Measurements from ENCODE around the gene STK39.

The STK39 gene

GRCh38 chr2:168208652-168209051 lies 38.7 kb downstream of the STK39 start:
- no peak for DNase-seq (ENCODE audit: low read depth)

GRCh38 chr2:168207851-168208250 lies 39.5 kb downstream of the STK39 start:
- DNase-seq (ENCODE audit: low read depth), result no peak

GRCh38 chr2:168203762-168204693 lies 43.4 kb downstream of the STK39 start:
- no peak for DNase-seq (ENCODE audit: low read depth)

- no peak for DNase-seq (ENCODE audit: low read depth)
Measured at GRCh38 chr2:168201584-168202116, 45.7 kb downstream of the STK39 start.

GRCh38 chr2:168200930-168201583 lies 46.3 kb downstream of the STK39 start:
- DNase-seq (ENCODE audit: low read depth), result no peak

GRCh38 chr2:168198476-168199207 lies 48.8 kb downstream of the STK39 start:
- no peak for DNase-seq (ENCODE audit: low read depth)

GRCh38 chr2:168196764-168197180 lies 50.6 kb downstream of the STK39 start:
- no peak for DNase-seq (ENCODE audit: low read depth)

- no peak for DNase-seq (ENCODE audit: low read depth)
Measured at GRCh38 chr2:168194784-168195522, 52.4 kb downstream of the STK39 start.

- DNase-seq (ENCODE audit: low read depth), result no peak
Measured at GRCh38 chr2:168192839-168193616, 54.4 kb downstream of the STK39 start.

- no peak for DNase-seq (ENCODE audit: low read depth)
Measured at GRCh38 chr2:168191955-168192785, 55.2 kb downstream of the STK39 start.

- DNase-seq (ENCODE audit: low read depth), result no peak
Measured at GRCh38 chr2:168190590-168191336, 56.6 kb downstream of the STK39 start.

GRCh38 chr2:168189835-168190569 lies 57.4 kb downstream of the STK39 start:
- no peak for DNase-seq (ENCODE audit: low read depth)

- DNase-seq (ENCODE audit: low read depth), result no peak
Measured at GRCh38 chr2:168188002-168188401, 59.4 kb downstream of the STK39 start.

GRCh38 chr2:168186452-168186851 lies 60.9 kb downstream of the STK39 start:
- DNase-seq (ENCODE audit: low read depth), result no peak

GRCh38 chr2:168185583-168186274 lies 61.7 kb downstream of the STK39 start:
- no peak for DNase-seq (ENCODE audit: low read depth)

GRCh38 chr2:168184681-168185513 lies 62.5 kb downstream of the STK39 start:
- no peak for DNase-seq (ENCODE audit: low read depth)

Measured in stimulated activated CD8-positive, alpha-beta memory T cell treated with anti-CD3 and anti-CD28 coated beads, Interleukin-12 subunit alpha, Interleukin-12 subunit beta, amount 100 ng/mL, for 4 hours (primary cell).